Measurements from ENCODE around the gene NFASC.

NFASC gene

GRCh38 chr1:204932573-204932909, 61.9 kb downstream of the NFASC start (continued):
- TF ChIP-seq KLF17 (tag by site-specific recombination; IDR thresholded peaks at IDR 0.05) (no peak), SP2 (tag by site-specific recombination; IDR thresholded peaks at IDR 0.05) (no peak), PRDM6 (tag by site-specific recombination; IDR thresholded peaks at IDR 0.05) (no peak), ZNF664 (tag by site-specific recombination; IDR thresholded peaks at IDR 0.05) (no peak), PATZ1 (tag by site-specific recombination; IDR thresholded peaks at IDR 0.05) (no peak), ATF2 (tag by site-specific recombination; IDR thresholded peaks at IDR 0.05; ENCODE audit: low read depth) (no peak), KLF9 (tag by site-specific recombination; IDR thresholded peaks at IDR 0.05; ENCODE audit: low read depth) (no peak), ZNF2 (tag by site-specific recombination; IDR thresholded peaks at IDR 0.05) (no peak)

GRCh38 chr1:204935155-204935554, 64.5 kb downstream of the NFASC start:
- ChIA-PET POLR2A (interaction anchor here (0.6 kb wide), 1 partner anchor 682 kb away, joined by 4 read pairs; no protein-coding TSS in a partner anchor), CTCF (interaction anchor here (3.8 kb wide), 1 partner anchor 128 kb away, joined by 19 read pairs; no protein-coding TSS in a partner anchor)
- no peak for TF ChIP-seq ZNF701 (tag by site-specific recombination; IDR thresholded peaks at IDR 0.05)
- TF ChIP-seq ZNF747 (tag by site-specific recombination; IDR thresholded peaks at IDR 0.05): no peak
- no peak for TF ChIP-seq ZBTB11 (tag by site-specific recombination; conservative IDR thresholded peaks at IDR 0.05; ENCODE audit: low read depth)
- no peak for TF ChIP-seq ZNF311 (tag by site-specific recombination; IDR thresholded peaks at IDR 0.05; ENCODE audit: borderline replicate concordance)
- no peak for TF ChIP-seq ZNF560 (tag by site-specific recombination; IDR thresholded peaks at IDR 0.05; ENCODE audit: borderline replicate concordance)
- no peak for TF ChIP-seq ZBTB20 (tag by site-specific recombination; IDR thresholded peaks at IDR 0.05)
- no peak for TF ChIP-seq GFI1B (tag by site-specific recombination; IDR thresholded peaks at IDR 0.05)
- Histone ChIP-seq H3K4me1 (ENCODE audit: control insufficient read depth, insufficient read depth, low read length) (no peaks in the 10 kb centered on the region), H3K9me3 (ENCODE audit: control insufficient read depth, insufficient read depth, low read depth, low read length) (no peaks in the 10 kb centered on the region), H3K27ac (ENCODE audit: extremely low read depth, low read depth, low read length) (no peak overlapping the region), H3K4me3 (ENCODE audit: low read depth, low read length) (no peak overlapping the region), H3K36me3 (ENCODE audit: control insufficient read depth in 2 of 2, insufficient read depth in 1 of 2, low read length in 2 of 2) (no peaks in the 10 kb centered on the region)
